Kidney glomerular epithelial cell (primary cell): ENCODE data around the gene LLPH.
A peak's percentile ranks its signal among the peaks of the same experiment; 100 is the strongest.

ENCODE experiments used
- DNase-seq: peaks from one replicate; lab custom pipeline; 2025; lab: John Stamatoyannopoulos, UW

LLPH gene

GRCh38 chr12:66090157-66090556 is 40.4 kb downstream of the LLPH start:
- DNase-seq = no peak

GRCh38 chr12:66087365-66087943 is 43.1 kb downstream of the LLPH start:
- DNase-seq = peak; percentile 57

GRCh38 chr12:66085998-66086397 is 44.6 kb downstream of the LLPH start:
- no peak for DNase-seq

- no peak for DNase-seq
These were observed 45.3 kb downstream of the LLPH start for GRCh38 chr12:66085213-66085612.

- no peak for DNase-seq
These were observed 46.8 kb downstream of the LLPH start for GRCh38 chr12:66083766-66084165.

GRCh38 chr12:66082744-66083143 is 47.8 kb downstream of the LLPH start:
- DNase-seq = no peak

- DNase-seq = no peak
These were observed 49.8 kb downstream of the LLPH start for GRCh38 chr12:66080791-66081190.

GRCh38 chr12:66077542-66077941 is 53.0 kb downstream of the LLPH start:
- no peak for DNase-seq

- DNase-seq = no peak
These were observed 56.0 kb downstream of the LLPH start for GRCh38 chr12:66074561-66074960.

- DNase-seq = no peak
These were observed 58.0 kb downstream of the LLPH start for GRCh38 chr12:66072566-66072965.

- DNase-seq = no peak
These were observed 58.4 kb downstream of the LLPH start for GRCh38 chr12:66072135-66072534.

GRCh38 chr12:66071549-66071948 is 59.0 kb downstream of the LLPH start:
- DNase-seq = no peak

- no peak for DNase-seq
These were observed 60.0 kb downstream of the LLPH start for GRCh38 chr12:66070378-66071120.

GRCh38 chr12:66066929-66067523 is 63.5 kb downstream of the LLPH start:
- DNase-seq = no peak
